Neural progenitor cell (in vitro differentiated cells): ENCODE measurements around the gene NKTR. TPM values are rescaled to one million over a fixed set of nuclear protein-coding genes. Genes with fewer than 3 reads are reported as not detected.

Experiments
- DNase-seq: peaks from one replicate; pipeline ENCODE4 v3.0.0-alpha.2; 2016; ENCODE audit warnings: low spot score
- H2AFZ ChIP-seq: fragments of 200-600 bp; sonication (generic); replicated peaks from 2 replicates; pipeline ENCODE4 v1.6.1; 2016; ENCODE audit warnings: antibody characterized with exemption
- H3F3A ChIP-seq: fragments of 200-600 bp; sonication (generic); 2 replicates; pipeline ENCODE4 v1.6.1; 2016; ENCODE audit warnings: antibody characterized with exemption, low read depth
- H3K27ac ChIP-seq: fragments of 200-600 bp; sonication (generic); 2 replicates; pipeline ENCODE4 v1.5.1; 2016; ENCODE audit warnings: mild to moderate bottlenecking
- H3K27me3 ChIP-seq: fragments of 200-600 bp; sonication (generic); 2 replicates; pipeline ENCODE4 v1.6.1; 2016; ENCODE audit warnings: mild to moderate bottlenecking, moderate library complexity
- H3K36me3 ChIP-seq: fragments of 200-600 bp; sonication (generic); 2 replicates; pipeline ENCODE4 v1.5.1; 2016
- H3K4me1 ChIP-seq: fragments of 200-600 bp; sonication (generic); 2 replicates; pipeline ENCODE4 v1.6.1; 2016; ENCODE audit warnings: mixed run types
- H3K4me2 ChIP-seq: fragments of 200-600 bp; sonication (generic); 2 replicates; pipeline ENCODE4 v1.6.1; 2016
- H3K4me3 ChIP-seq: fragments of 200-600 bp; sonication (generic); 2 replicates; pipeline ENCODE4 v1.5.1; 2016
- H3K79me2 ChIP-seq: fragments of 200-600 bp; sonication (generic); 2 replicates; pipeline ENCODE4 v1.6.1; 2016; ENCODE audit warnings: low read depth
- H3K9ac ChIP-seq: fragments of 200-600 bp; sonication (generic); 2 replicates; pipeline ENCODE4 v1.6.1; 2016
- H3K9me3 ChIP-seq: fragments of 200-600 bp; sonication (generic); 2 replicates; pipeline ENCODE4 v1.5.1; 2016; ENCODE audit warnings: low read depth
- H4K20me1 ChIP-seq: fragments of 200-600 bp; sonication (generic); 2 replicates; pipeline ENCODE4 v1.6.1; 2016; ENCODE audit warnings: low read depth
- H3K27ac Mint-ChIP-seq: 3 replicates; pipeline ENCODE4 v1.8.0; 2021; ENCODE audit warnings: mixed read lengths
- H3K27me3 Mint-ChIP-seq: 2 replicates; pipeline ENCODE4 v1.8.0; 2022; ENCODE audit warnings: low read depth, mild to moderate bottlenecking, inconsistent platforms, moderate library complexity, mixed read lengths; ENCODE audit not compliant: insufficient read depth
- H3K36me3 Mint-ChIP-seq: 3 replicates; pipeline ENCODE4 v1.8.0; 2021; ENCODE audit warnings: mixed read lengths
- H3K4me1 Mint-ChIP-seq: 3 replicates; pipeline ENCODE4 v1.8.0; 2021; ENCODE audit warnings: mixed read lengths
- H3K4me3 Mint-ChIP-seq: 3 replicates; pipeline ENCODE4 v1.8.0; 2021; ENCODE audit warnings: mild to moderate bottlenecking, moderate library complexity, mixed read lengths
- H3K9me3 Mint-ChIP-seq: 3 replicates; pipeline ENCODE4 v1.8.0; 2020; ENCODE audit warnings: mixed read lengths
- EZH2 ChIP-seq: fragments of 200-600 bp; sonication (generic); IDR thresholded peaks from 2 replicates; pipeline ENCODE4 v1.6.1; 2017; ENCODE audit warnings: antibody characterized with exemption, mild to moderate bottlenecking, moderate library complexity
- EZH2phosphoT487 ChIP-seq: fragments of 200-600 bp; sonication (generic); IDR thresholded peaks from 2 replicates; pipeline ENCODE4 v1.6.1; 2017; ENCODE audit warnings: antibody characterized with exemption
- total RNA-seq: library from RNA; depleted of rRNA; stranded (reverse); fragments of >200 nt; gene quantifications from 2 replicates; pipeline ENCODE4 v1.2.3, GENCODE V29; 2015; ENCODE audit warnings: low replicate concordance
- TF ChIP-seq, protein P1 (sequence below): fragments of 200-600 bp; sonication (generic); IDR thresholded peaks from 2 replicates; pipeline ENCODE4 v1.5.1; 2017; ENCODE audit warnings: antibody characterized with exemption, mild to moderate bottlenecking

The NKTR gene
- total RNA-seq, 1 donor from 2014 or later, result 190 TPM

DNA sequence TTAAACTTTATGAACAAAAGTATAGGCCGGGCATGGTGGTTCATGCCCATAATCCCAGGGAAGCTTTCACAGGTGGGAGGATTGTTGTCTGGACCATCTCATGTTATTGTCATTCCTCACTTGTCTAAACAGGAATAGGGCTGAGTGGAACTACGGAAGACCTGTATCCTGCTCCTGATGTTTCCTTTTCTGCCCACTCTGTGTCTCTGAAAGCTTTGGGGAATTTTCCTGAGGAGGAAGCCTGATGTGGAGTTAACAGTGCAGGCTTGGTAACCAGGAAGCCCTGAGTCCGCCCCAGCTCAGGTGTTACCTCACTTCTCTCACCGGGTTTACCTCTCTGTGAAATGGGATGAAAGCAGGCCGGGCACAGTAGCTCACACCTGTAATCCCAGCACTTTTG, 11.9 kb upstream of the NKTR start:
- H3K27me3 Mint-ChIP-seq, result peaks cover 6% of the 10 kb centered on the region
- H3K4me2 ChIP-seq, result no peak overlapping the region
- peaks cover 15% of the 10 kb centered on the region for H4K20me1 ChIP-seq
- H3K9me3 Mint-ChIP-seq, result no peaks in the 10 kb centered on the region
- H3K36me3 ChIP-seq, result peaks cover 6% of the 10 kb centered on the region
- peaks cover 12% of the 10 kb centered on the region for H3K4me1 ChIP-seq
- no peak overlapping the region for H3K9ac ChIP-seq
- TF ChIP-seq EZH2 (no peak), EZH2phosphoT487 (no peak)
- TF ChIP-seq, protein P1, sequence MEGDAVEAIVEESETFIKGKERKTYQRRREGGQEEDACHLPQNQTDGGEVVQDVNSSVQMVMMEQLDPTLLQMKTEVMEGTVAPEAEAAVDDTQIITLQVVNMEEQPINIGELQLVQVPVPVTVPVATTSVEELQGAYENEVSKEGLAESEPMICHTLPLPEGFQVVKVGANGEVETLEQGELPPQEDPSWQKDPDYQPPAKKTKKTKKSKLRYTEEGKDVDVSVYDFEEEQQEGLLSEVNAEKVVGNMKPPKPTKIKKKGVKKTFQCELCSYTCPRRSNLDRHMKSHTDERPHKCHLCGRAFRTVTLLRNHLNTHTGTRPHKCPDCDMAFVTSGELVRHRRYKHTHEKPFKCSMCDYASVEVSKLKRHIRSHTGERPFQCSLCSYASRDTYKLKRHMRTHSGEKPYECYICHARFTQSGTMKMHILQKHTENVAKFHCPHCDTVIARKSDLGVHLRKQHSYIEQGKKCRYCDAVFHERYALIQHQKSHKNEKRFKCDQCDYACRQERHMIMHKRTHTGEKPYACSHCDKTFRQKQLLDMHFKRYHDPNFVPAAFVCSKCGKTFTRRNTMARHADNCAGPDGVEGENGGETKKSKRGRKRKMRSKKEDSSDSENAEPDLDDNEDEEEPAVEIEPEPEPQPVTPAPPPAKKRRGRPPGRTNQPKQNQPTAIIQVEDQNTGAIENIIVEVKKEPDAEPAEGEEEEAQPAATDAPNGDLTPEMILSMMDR, result no peak
- H3K27ac ChIP-seq, result no peak overlapping the region
- peaks cover 33% of the 10 kb centered on the region for H3K79me2 ChIP-seq
- no peaks in the 10 kb centered on the region for H3K27me3 ChIP-seq
- no peak overlapping the region for H2AFZ ChIP-seq
- H3K4me3 Mint-ChIP-seq, result no peak overlapping the region
- H3K4me1 Mint-ChIP-seq, result peaks cover 17% of the 10 kb centered on the region
- no peak overlapping the region for H3K27ac Mint-ChIP-seq
- no peaks in the 10 kb centered on the region for H3K9me3 ChIP-seq
- H3K4me3 ChIP-seq, result no peak overlapping the region
- H3F3A ChIP-seq, result peaks cover 30% of the 10 kb centered on the region
- no peak for DNase-seq
- peaks cover 1% of the 10 kb centered on the region for H3K36me3 Mint-ChIP-seq

DNA sequence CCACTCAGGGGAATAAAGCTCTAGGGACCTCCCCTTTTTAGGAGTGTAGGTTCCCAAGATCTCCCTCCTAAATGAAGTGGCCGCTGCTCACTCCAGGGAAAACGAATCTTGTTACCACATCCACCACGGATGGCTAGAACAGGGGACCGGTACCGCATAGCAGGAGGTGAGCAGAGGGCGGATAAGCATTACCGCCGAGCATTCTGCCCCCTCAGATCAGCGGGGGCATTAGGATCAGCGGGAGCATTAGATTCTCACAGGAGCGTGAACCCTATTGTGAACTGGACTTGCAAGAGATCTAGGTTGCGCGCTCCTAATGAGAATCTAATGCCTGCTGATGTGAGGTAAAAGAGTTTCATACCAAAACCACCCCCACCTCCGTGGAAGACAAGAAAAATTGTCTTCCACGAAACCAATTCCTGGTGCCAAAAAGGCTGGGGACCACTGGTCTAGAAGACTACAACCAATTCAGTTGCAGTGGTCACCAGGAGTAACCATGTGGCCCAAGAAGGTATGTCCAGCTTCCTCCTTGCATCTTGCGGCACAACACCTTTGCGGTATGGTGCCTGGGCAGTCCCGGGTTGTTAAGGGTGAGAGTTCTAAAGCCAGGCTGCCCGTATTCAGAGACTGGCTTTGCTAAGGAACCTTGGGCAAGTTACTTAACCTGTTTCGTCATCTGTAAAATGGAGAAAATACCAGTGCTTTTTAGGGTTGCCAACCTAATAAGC, 10.9 kb upstream of the NKTR start:
- Histone ChIP-seq H3K9ac (no peak overlapping the region), H4K20me1 (peaks cover 15% of the 10 kb centered on the region), H2AFZ (no peak overlapping the region), H3K4me2 (no peak overlapping the region), H3F3A (peaks cover 30% of the 10 kb centered on the region), H3K36me3 (peaks cover 6% of the 10 kb centered on the region), H3K4me1 (peaks cover 12% of the 10 kb centered on the region), H3K27ac (no peak overlapping the region), H3K79me2 (peaks cover 31% of the 10 kb centered on the region), H3K4me3 (no peak overlapping the region), H3K9me3 (no peaks in the 10 kb centered on the region), H3K27me3 (no peaks in the 10 kb centered on the region)
- Mint-ChIP-seq H3K36me3 (peaks cover 10% of the 10 kb centered on the region), H3K4me3 (peak overlapping the region; percentile 99), H3K27ac (no peak overlapping the region), H3K9me3 (no peaks in the 10 kb centered on the region), H3K27me3 (peaks cover 6% of the 10 kb centered on the region), H3K4me1 (peaks cover 17% of the 10 kb centered on the region)
- TF ChIP-seq, protein P1, result no peak
- TF ChIP-seq EZH2phosphoT487 (no peak), EZH2 (no peak)
- peak; percentile 7 for DNase-seq

DNA sequence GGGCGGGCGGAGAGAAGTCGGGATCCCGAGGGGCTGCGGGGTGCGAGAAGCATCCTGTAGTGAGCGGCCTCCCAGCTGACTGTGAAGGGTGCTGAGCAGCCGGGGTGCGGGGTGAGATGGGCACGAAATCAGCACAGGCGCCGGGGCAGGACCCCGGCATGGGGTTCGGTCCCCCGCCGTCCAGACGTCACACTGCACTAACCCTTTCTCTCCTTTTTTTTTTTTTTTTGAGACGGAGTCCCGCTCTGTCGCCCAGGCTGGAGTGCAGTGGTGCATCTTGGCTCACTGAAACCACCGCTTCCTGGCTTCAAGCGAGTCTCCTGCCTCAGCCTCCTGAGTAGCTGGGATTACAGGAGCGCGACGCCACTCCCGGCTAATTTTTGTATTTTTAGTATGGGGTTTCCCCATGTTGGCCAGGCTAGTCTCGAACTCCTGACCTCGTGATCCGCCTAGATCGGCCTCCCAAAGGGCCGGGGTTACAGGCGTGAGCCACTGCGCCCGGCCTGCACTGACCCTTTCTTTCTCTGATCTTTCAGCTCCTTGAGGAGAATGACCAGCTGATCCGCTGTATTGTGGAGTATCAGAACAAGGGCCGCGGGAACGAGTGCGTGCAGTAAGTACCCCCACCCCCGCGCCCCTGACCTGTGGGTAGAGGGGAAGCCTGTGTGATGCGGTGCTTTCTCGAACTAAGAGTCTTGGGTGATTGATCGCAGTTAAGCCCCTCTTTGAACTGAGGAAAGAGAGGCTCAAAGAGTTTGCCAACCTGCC, 9.3 kb upstream of the NKTR start:
- peaks cover 30% of the 10 kb centered on the region for H3K79me2 ChIP-seq
- no peak overlapping the region for H2AFZ ChIP-seq
- H3K4me3 ChIP-seq, result peak overlapping the region; percentile 63
- H3K9me3 ChIP-seq, result no peaks in the 10 kb centered on the region
- Mint-ChIP-seq H3K4me1 (peaks cover 17% of the 10 kb centered on the region), H3K27me3 (peaks cover 6% of the 10 kb centered on the region), H3K9me3 (no peaks in the 10 kb centered on the region), H3K36me3 (peaks cover 10% of the 10 kb centered on the region), H3K27ac (peak overlapping the region; percentile 85), H3K4me3 (peak overlapping the region; percentile 99)
- peak overlapping the region; percentile 75 for H3K27ac ChIP-seq
- H4K20me1 ChIP-seq, result peaks cover 15% of the 10 kb centered on the region
- DNase-seq, result peak; percentile 79
- H3F3A ChIP-seq, result peaks cover 42% of the 10 kb centered on the region
- H3K36me3 ChIP-seq, result peaks cover 6% of the 10 kb centered on the region
- peak overlapping the region; percentile 84 for H3K4me2 ChIP-seq
- H3K9ac ChIP-seq, result peak overlapping the region; percentile 63
- peaks cover 12% of the 10 kb centered on the region for H3K4me1 ChIP-seq
- TF ChIP-seq, protein P1, result no peak
- TF ChIP-seq EZH2phosphoT487 (no peak), EZH2 (no peak)
- no peaks in the 10 kb centered on the region for H3K27me3 ChIP-seq
